ENCODE data around the gene TAF5L.
A peak's percentile ranks its signal among the peaks of the same experiment; 100 is the strongest.

The TAF5L gene

DNA sequence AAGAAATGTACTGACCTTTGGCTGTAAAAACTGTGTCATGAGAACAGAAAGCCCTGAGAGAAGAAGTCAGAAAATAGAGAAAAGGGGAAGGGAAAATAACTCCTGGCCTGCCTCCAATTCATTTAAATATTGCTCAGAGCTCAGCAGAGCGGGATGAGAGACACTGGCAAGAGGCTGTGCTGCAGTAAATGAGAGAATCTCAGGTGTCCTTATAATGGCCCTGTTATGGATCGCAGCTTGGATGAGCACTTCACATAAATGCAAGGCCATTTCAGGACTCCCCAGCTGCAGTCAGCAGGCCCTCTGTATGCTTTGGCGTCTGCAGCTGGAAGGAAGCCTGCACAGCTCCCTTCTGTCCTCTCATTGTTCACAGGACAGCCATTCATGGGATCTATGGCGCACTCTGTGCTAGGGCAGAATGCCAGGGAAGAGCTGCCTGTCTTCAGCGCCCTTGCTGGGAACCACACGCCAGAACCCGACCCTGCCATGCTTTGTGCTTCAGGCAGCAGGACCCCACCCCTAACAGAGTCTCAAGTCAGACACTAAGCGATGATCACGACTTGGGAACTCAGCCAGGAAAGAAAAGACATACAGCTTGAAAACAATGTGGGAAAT is 46.8 kb downstream of the TAF5L start:
- peak overlapping the region; percentile 2 for H2BK12ac ChIP-seq (ENCODE audit: low read length)
- no peak overlapping the region for H2BK5ac ChIP-seq (ENCODE audit: low read length)
- H3K18ac ChIP-seq (ENCODE audit: low read length): peak overlapping the region; percentile 30
- H3K36me3 ChIP-seq (replicated peaks in 1 of 2; ENCODE audit: control insufficient read depth in 2 of 2, insufficient read depth in 2 of 2, low read length in 2 of 2): no peaks in the 10 kb centered on the region
- no peak overlapping the region for H4K91ac ChIP-seq (ENCODE audit: low read depth, low read length, poor library complexity)
- no peak overlapping the region for H2BK15ac ChIP-seq (ENCODE audit: low read length)
- H2BK120ac ChIP-seq (ENCODE audit: low read depth, low read length): no peak overlapping the region
- H4K8ac ChIP-seq (ENCODE audit: low read depth, low read length): no peak overlapping the region
- no peaks in the 10 kb centered on the region for H3K9me3 ChIP-seq (replicated peaks in 1 of 2; ENCODE audit: control insufficient read depth in 2 of 2, insufficient read depth in 1 of 2, low read depth in 1 of 2, low read length in 2 of 2)
- H3K9ac ChIP-seq (ENCODE audit: low read depth, low read length, poor library complexity): no peak overlapping the region
- H3K23ac ChIP-seq (ENCODE audit: low read depth, low read length, poor library complexity): no peak overlapping the region
- no peak overlapping the region for H3K4me2 ChIP-seq (ENCODE audit: insufficient read depth, low read length, poor library complexity, severe bottlenecking)
- no CpG with 5 or more reads among the region's 9 CpGs for WGBS, 2 donors (ENCODE audit: extremely low coverage in 2 of 2, insufficient read length in 2 of 2, insufficient replicate concordance in 1 of 2)
- H3K27me3 ChIP-seq (ENCODE audit: control insufficient read depth in 3 of 3, insufficient read depth in 3 of 3, low read depth in 1 of 3, low read length in 3 of 3): no peaks in the 10 kb centered on the region
- peaks cover 5 to 8% of the 10 kb centered on the region in 2 donors for H3K4me1 ChIP-seq (ENCODE audit: control insufficient read depth in 2 of 2, insufficient read depth in 1 of 2, low read depth in 1 of 2, low read length in 2 of 2)
- no peak overlapping the region for H2AK5ac ChIP-seq (ENCODE audit: low read depth, low read length)
- no peak overlapping the region for H3K14ac ChIP-seq (ENCODE audit: low read length)
- H3K27ac ChIP-seq (replicated peaks; ENCODE audit: low read length): peak overlapping the region; percentile 7
- H3K79me1 ChIP-seq (ENCODE audit: low read depth, low read length): no peaks in the 10 kb centered on the region
- peak overlapping the region in 1 of 2 donors; percentile 8 for H3K4me3 ChIP-seq (ENCODE audit: low read length in 2 of 2)
- DNase-seq (ENCODE audit: low spot score): peak; percentile 21
- peak overlapping the region; percentile 84 for H2AFZ ChIP-seq (ENCODE audit: low read length)
- no peak overlapping the region for H3K4ac ChIP-seq (ENCODE audit: low read length)

DNA sequence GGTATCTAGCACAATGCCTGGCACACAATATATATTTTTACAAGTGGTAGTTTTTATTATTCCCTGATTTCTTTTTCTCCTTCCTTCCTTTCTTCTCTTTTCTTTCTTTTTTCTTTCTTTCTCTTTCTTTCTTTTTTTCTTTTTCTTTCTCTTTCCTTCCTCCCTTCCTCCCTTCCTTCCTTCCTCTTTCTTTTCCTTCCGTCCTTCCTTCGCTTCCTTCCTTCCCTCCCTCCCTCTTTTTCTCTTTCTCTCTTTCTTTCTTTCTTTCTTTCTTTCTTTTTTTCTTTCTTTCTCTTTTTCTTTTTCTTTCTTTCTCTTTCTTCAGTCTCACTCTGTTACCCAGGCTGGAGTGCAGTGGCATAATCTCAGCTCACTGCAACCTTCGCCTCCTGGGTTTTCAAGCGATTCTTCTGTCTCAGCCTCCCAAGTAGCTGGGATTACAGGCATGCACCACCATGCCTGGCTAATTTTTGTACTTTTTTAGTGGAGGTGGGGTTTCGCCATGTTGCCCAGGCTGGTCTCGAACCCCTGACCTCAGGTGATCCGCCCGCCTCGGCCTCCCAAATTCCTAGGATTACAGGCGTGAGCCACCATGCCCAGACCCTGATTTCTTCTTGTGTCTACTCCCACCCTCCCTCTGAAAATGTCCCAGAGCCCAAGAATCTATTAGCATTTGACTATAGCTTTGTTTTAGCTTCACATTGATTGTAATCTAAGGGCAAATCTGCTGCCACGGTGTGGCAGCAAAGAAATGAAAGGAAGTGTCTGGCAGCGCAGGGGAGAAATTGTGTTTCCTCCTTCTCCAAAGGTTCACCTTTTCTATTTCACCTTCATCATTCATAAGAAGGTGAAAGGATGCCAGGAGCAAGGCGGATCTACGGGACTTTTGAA is 47.5 kb downstream of the TAF5L start:
- Histone ChIP-seq H3K9ac (ENCODE audit: low read depth, low read length, poor library complexity) (no peak overlapping the region), H3K4me3 (ENCODE audit: low read length in 2 of 2) (no peak overlapping the region), H3K14ac (ENCODE audit: low read length) (no peak overlapping the region), H3K4ac (ENCODE audit: low read length) (no peak overlapping the region), H2BK120ac (ENCODE audit: low read depth, low read length) (no peak overlapping the region), H4K91ac (ENCODE audit: low read depth, low read length, poor library complexity) (no peak overlapping the region), H2BK15ac (ENCODE audit: low read length) (no peak overlapping the region), H3K4me2 (ENCODE audit: insufficient read depth, low read length, poor library complexity, severe bottlenecking) (no peak overlapping the region), H3K9me3 (replicated peaks in 1 of 2; ENCODE audit: control insufficient read depth in 2 of 2, insufficient read depth in 1 of 2, low read depth in 1 of 2, low read length in 2 of 2) (peaks cover 0 to under 1% of the 10 kb centered on the region in 2 donors), H3K4me1 (ENCODE audit: control insufficient read depth in 2 of 2, insufficient read depth in 1 of 2, low read depth in 1 of 2, low read length in 2 of 2) (peaks cover 5 to 8% of the 10 kb centered on the region in 2 donors), H2BK5ac (ENCODE audit: low read length) (no peak overlapping the region), H3K27ac (replicated peaks; ENCODE audit: low read length) (no peak overlapping the region), H3K36me3 (replicated peaks in 1 of 2; ENCODE audit: control insufficient read depth in 2 of 2, insufficient read depth in 2 of 2, low read length in 2 of 2) (no peaks in the 10 kb centered on the region), H4K8ac (ENCODE audit: low read depth, low read length) (no peak overlapping the region), H3K79me1 (ENCODE audit: low read depth, low read length) (no peaks in the 10 kb centered on the region), H2BK12ac (ENCODE audit: low read length) (no peak overlapping the region), H2AK5ac (ENCODE audit: low read depth, low read length) (no peak overlapping the region), H3K18ac (ENCODE audit: low read length) (no peak overlapping the region), H3K23ac (ENCODE audit: low read depth, low read length, poor library complexity) (no peak overlapping the region), H3K27me3 (ENCODE audit: control insufficient read depth in 3 of 3, insufficient read depth in 3 of 3, low read depth in 1 of 3, low read length in 3 of 3) (no peaks in the 10 kb centered on the region), H2AFZ (ENCODE audit: low read length) (peak overlapping the region; percentile 84)
- DNase-seq (ENCODE audit: low spot score): no peak
- no CpG with 5 or more reads among the region's 14 CpGs for WGBS, 2 donors (ENCODE audit: extremely low coverage in 2 of 2, insufficient read length in 2 of 2, insufficient replicate concordance in 1 of 2)

DNA sequence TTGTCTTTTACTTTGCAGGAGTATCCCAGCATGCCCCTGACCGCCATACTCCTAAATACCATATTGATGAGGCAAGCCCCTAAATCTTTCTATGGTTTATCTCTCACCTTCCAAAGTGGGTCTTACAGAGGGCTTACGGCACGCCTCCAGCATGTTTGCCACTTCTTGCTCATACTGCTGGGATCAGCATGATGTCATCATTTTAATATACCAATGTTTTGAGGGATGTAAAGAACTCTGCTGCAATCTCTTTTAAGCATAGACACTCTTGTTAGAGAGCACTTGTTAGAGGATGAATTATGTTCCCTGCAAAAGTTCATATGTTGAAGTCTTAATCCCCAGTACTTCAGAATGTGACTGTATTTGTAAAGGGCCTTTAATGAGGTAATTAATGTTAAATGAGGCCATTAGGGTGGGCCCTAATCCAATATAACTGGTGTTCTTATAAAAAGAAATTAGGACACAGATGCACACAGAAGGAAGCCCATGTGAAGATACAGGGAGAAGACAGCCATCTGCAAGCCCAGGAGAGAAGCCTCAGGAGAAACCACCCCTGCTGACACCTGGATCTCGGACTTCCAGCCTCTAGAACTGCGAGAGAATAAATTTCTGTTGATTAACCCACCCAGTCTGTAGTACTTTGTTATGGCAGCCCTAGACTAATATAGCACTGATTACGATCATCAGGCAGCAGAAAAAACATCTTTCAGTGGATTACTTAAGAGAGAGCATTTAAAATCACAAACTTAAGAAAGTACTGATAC is 51.1 kb downstream of the TAF5L start:
- Histone ChIP-seq H2BK15ac (ENCODE audit: low read length) (no peak overlapping the region), H3K4me3 (ENCODE audit: low read length in 2 of 2) (no peak overlapping the region), H3K18ac (ENCODE audit: low read length) (no peak overlapping the region), H2AFZ (ENCODE audit: low read length) (no peak overlapping the region), H3K27ac (replicated peaks; ENCODE audit: low read length) (no peak overlapping the region), H4K8ac (ENCODE audit: low read depth, low read length) (no peak overlapping the region), H3K79me1 (ENCODE audit: low read depth, low read length) (no peaks in the 10 kb centered on the region), H3K9ac (ENCODE audit: low read depth, low read length, poor library complexity) (no peak overlapping the region), H3K27me3 (ENCODE audit: control insufficient read depth in 3 of 3, insufficient read depth in 3 of 3, low read depth in 1 of 3, low read length in 3 of 3) (no peaks in the 10 kb centered on the region), H2BK12ac (ENCODE audit: low read length) (no peak overlapping the region), H2BK120ac (ENCODE audit: low read depth, low read length) (no peak overlapping the region), H2BK5ac (ENCODE audit: low read length) (no peak overlapping the region), H4K91ac (ENCODE audit: low read depth, low read length, poor library complexity) (no peak overlapping the region), H3K4me2 (ENCODE audit: insufficient read depth, low read length, poor library complexity, severe bottlenecking) (no peak overlapping the region), H3K4me1 (ENCODE audit: control insufficient read depth in 2 of 2, insufficient read depth in 1 of 2, low read depth in 1 of 2, low read length in 2 of 2) (peaks cover 5 to 8% of the 10 kb centered on the region in 2 donors), H3K14ac (ENCODE audit: low read length) (no peak overlapping the region), H3K23ac (ENCODE audit: low read depth, low read length, poor library complexity) (no peak overlapping the region), H3K4ac (ENCODE audit: low read length) (no peak overlapping the region), H2AK5ac (ENCODE audit: low read depth, low read length) (no peak overlapping the region), H3K9me3 (replicated peaks in 1 of 2; ENCODE audit: control insufficient read depth in 2 of 2, insufficient read depth in 1 of 2, low read depth in 1 of 2, low read length in 2 of 2) (peaks cover 0 to 1% of the 10 kb centered on the region in 2 donors), H3K36me3 (replicated peaks in 1 of 2; ENCODE audit: control insufficient read depth in 2 of 2, insufficient read depth in 2 of 2, low read length in 2 of 2) (no peaks in the 10 kb centered on the region)
- no peak for DNase-seq (ENCODE audit: low spot score)
- no CpG with 5 or more reads among the region's 6 CpGs for WGBS, 2 donors (ENCODE audit: extremely low coverage in 2 of 2, insufficient read length in 2 of 2, insufficient replicate concordance in 1 of 2)

DNA sequence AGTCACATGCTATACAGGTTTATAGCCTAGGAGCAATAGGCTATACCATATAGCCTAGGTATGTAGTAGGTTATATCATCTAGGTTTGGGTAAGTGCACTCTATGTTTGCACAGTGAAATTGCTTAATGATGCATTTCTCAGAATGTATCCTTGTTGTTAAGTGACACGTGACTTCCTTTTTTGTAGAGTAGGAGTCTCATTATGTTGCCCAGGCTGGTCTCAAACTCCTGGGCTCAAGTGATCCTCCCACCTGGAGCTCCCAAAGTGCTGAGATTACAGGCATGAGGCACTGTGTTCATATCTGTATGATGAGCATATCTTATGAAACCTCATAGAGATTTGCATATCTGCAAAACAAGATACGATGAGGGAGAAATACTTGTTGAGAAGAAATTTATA is 53.6 kb downstream of the TAF5L start:
- Histone ChIP-seq H2BK5ac (ENCODE audit: low read length) (no peak overlapping the region), H2BK12ac (ENCODE audit: low read length) (no peak overlapping the region), H3K18ac (ENCODE audit: low read length) (no peak overlapping the region), H3K4me3 (ENCODE audit: low read length in 2 of 2) (no peak overlapping the region), H3K79me1 (ENCODE audit: low read depth, low read length) (no peaks in the 10 kb centered on the region), H2AFZ (ENCODE audit: low read length) (no peak overlapping the region), H2BK120ac (ENCODE audit: low read depth, low read length) (no peak overlapping the region), H4K91ac (ENCODE audit: low read depth, low read length, poor library complexity) (no peak overlapping the region), H3K14ac (ENCODE audit: low read length) (no peak overlapping the region), H3K9me3 (replicated peaks in 1 of 2; ENCODE audit: control insufficient read depth in 2 of 2, insufficient read depth in 1 of 2, low read depth in 1 of 2, low read length in 2 of 2) (peaks cover 0 to 1% of the 10 kb centered on the region in 2 donors), H3K27ac (replicated peaks; ENCODE audit: low read length) (no peak overlapping the region), H3K9ac (ENCODE audit: low read depth, low read length, poor library complexity) (no peak overlapping the region), H4K8ac (ENCODE audit: low read depth, low read length) (no peak overlapping the region), H2BK15ac (ENCODE audit: low read length) (no peak overlapping the region), H2AK5ac (ENCODE audit: low read depth, low read length) (no peak overlapping the region), H3K4ac (ENCODE audit: low read length) (no peak overlapping the region), H3K27me3 (ENCODE audit: control insufficient read depth in 3 of 3, insufficient read depth in 3 of 3, low read depth in 1 of 3, low read length in 3 of 3) (no peaks in the 10 kb centered on the region), H3K23ac (ENCODE audit: low read depth, low read length, poor library complexity) (no peak overlapping the region), H3K4me2 (ENCODE audit: insufficient read depth, low read length, poor library complexity, severe bottlenecking) (no peak overlapping the region), H3K4me1 (ENCODE audit: control insufficient read depth in 2 of 2, insufficient read depth in 1 of 2, low read depth in 1 of 2, low read length in 2 of 2) (no peaks in the 10 kb centered on the region), H3K36me3 (replicated peaks in 1 of 2; ENCODE audit: control insufficient read depth in 2 of 2, insufficient read depth in 2 of 2, low read length in 2 of 2) (no peaks in the 10 kb centered on the region)
- no peak for DNase-seq (ENCODE audit: low spot score)
- WGBS, 2 donors (ENCODE audit: extremely low coverage in 2 of 2, insufficient read length in 2 of 2, insufficient replicate concordance in 1 of 2): no CpG with 5 or more reads among the region's 2 CpGs

Measured in neuronal stem cell (in vitro differentiated cells).